Body of pancreas (tissue), 4 donors: ENCODE measurements around the gene RALGAPA1.

Experiments
- POLR2A ChIP-seq, 3 donors: fragments of 450-650 bp; IDR thresholded peaks; one replicate each; pipeline ENCODE4 v1.6.1; 2016; ENCODE audit warnings: antibody characterized with exemption in 3 of 3, mild to moderate bottlenecking in 2 of 3
- TF ChIP-seq, protein P1 (sequence below), 7 experiments: fragments of 450-650 bp in 4 of 7; fragments of 200-600 bp in 3 of 7; sonication (generic) in 3 of 7; IDR thresholded peaks; one replicate each; pipeline ENCODE4 v1.5.1; 2016 to 2019; ENCODE audit warnings: antibody characterized with exemption in 7 of 7

- TF ChIP-seq, protein P1, sequence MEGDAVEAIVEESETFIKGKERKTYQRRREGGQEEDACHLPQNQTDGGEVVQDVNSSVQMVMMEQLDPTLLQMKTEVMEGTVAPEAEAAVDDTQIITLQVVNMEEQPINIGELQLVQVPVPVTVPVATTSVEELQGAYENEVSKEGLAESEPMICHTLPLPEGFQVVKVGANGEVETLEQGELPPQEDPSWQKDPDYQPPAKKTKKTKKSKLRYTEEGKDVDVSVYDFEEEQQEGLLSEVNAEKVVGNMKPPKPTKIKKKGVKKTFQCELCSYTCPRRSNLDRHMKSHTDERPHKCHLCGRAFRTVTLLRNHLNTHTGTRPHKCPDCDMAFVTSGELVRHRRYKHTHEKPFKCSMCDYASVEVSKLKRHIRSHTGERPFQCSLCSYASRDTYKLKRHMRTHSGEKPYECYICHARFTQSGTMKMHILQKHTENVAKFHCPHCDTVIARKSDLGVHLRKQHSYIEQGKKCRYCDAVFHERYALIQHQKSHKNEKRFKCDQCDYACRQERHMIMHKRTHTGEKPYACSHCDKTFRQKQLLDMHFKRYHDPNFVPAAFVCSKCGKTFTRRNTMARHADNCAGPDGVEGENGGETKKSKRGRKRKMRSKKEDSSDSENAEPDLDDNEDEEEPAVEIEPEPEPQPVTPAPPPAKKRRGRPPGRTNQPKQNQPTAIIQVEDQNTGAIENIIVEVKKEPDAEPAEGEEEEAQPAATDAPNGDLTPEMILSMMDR (IDR thresholded peaks at IDR 0.05): no peak
- no peak for TF ChIP-seq POLR2A (IDR thresholded peaks at IDR 0.05)
Measured at GRCh38 chr14:35835208-35835982, 26.3 kb upstream of the RALGAPA1 start.
